Osteocyte (in vitro differentiated cells): ENCODE data around the gene DCUN1D3. TPM values are rescaled to one million over a fixed set of nuclear protein-coding genes. Genes with fewer than 3 reads are reported as not detected.

Experiments used
- DNase-seq: peaks from one replicate; pipeline ENCODE4 v3.0.0; 2021; ENCODE audit warnings: mixed read lengths; ENCODE audit not compliant: unreplicated experiment; ENCODE audit errors: extremely low spot score
- H3K27ac Mint-ChIP-seq: one replicate; pipeline ENCODE4 v1.8.0; 2021; ENCODE audit warnings: mild to moderate bottlenecking, mixed read lengths; ENCODE audit not compliant: unreplicated experiment
- H3K27me3 Mint-ChIP-seq: one replicate; pipeline ENCODE4 v1.8.0; 2021; ENCODE audit warnings: mixed read lengths; ENCODE audit not compliant: unreplicated experiment
- H3K36me3 Mint-ChIP-seq: one replicate; pipeline ENCODE4 v1.8.0; 2021; ENCODE audit warnings: mixed read lengths; ENCODE audit not compliant: unreplicated experiment
- H3K4me1 Mint-ChIP-seq: one replicate; pipeline ENCODE4 v1.8.0; 2021; ENCODE audit warnings: mixed read lengths; ENCODE audit not compliant: unreplicated experiment
- H3K4me3 Mint-ChIP-seq: one replicate; pipeline ENCODE4 v1.8.0; 2021; ENCODE audit warnings: mild to moderate bottlenecking, moderate library complexity, mixed read lengths; ENCODE audit not compliant: unreplicated experiment
- H3K9me3 Mint-ChIP-seq: one replicate; pipeline ENCODE4 v1.8.0; 2021; ENCODE audit warnings: mixed read lengths; ENCODE audit not compliant: unreplicated experiment
- total RNA-seq: library from RNA; stranded (reverse); gene quantifications from 2 replicates; pipeline ENCODE4 v1.2.1, GENCODE V29; 2021
- TF ChIP-seq, protein P1 (sequence below): fragments of 200-600 bp; sonication (generic); IDR thresholded peaks from 2 replicates; pipeline ENCODE4 v1.5.0; 2021; ENCODE audit warnings: antibody characterized with exemption, mild to moderate bottlenecking, moderate library complexity

The DCUN1D3 gene
- total RNA-seq, 1 donor from 2014 or later, result 19.3 TPM

DNA sequence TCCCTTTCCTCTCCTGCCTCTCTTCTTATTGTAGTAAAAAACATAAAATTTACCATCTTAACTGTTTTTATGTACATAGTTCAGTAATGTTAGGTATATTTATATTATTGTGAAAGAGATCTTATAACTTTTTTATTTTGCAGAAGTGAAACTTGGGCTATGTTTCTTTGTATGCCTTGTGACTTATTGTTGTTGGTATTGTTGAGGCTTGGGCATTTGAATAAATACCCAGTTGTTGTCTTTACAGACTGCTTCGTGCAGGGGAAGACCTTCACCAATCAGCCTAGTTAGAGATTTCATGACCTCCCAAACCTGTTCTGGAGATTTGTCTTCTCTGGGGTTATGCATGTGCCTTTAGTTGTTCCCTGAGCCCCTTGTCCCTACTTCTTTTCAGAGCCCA is 61.9 kb downstream of the DCUN1D3 start:
- H3K27ac Mint-ChIP-seq, result no peak overlapping the region
- peaks cover 31% of the 10 kb centered on the region for H3K36me3 Mint-ChIP-seq
- no peaks in the 10 kb centered on the region for H3K4me1 Mint-ChIP-seq
- TF ChIP-seq, protein P1, sequence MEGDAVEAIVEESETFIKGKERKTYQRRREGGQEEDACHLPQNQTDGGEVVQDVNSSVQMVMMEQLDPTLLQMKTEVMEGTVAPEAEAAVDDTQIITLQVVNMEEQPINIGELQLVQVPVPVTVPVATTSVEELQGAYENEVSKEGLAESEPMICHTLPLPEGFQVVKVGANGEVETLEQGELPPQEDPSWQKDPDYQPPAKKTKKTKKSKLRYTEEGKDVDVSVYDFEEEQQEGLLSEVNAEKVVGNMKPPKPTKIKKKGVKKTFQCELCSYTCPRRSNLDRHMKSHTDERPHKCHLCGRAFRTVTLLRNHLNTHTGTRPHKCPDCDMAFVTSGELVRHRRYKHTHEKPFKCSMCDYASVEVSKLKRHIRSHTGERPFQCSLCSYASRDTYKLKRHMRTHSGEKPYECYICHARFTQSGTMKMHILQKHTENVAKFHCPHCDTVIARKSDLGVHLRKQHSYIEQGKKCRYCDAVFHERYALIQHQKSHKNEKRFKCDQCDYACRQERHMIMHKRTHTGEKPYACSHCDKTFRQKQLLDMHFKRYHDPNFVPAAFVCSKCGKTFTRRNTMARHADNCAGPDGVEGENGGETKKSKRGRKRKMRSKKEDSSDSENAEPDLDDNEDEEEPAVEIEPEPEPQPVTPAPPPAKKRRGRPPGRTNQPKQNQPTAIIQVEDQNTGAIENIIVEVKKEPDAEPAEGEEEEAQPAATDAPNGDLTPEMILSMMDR, result no peak
- H3K4me3 Mint-ChIP-seq, result no peak overlapping the region
- H3K9me3 Mint-ChIP-seq, result no peaks in the 10 kb centered on the region
- no peak for DNase-seq
- H3K27me3 Mint-ChIP-seq, result no peaks in the 10 kb centered on the region

DNA sequence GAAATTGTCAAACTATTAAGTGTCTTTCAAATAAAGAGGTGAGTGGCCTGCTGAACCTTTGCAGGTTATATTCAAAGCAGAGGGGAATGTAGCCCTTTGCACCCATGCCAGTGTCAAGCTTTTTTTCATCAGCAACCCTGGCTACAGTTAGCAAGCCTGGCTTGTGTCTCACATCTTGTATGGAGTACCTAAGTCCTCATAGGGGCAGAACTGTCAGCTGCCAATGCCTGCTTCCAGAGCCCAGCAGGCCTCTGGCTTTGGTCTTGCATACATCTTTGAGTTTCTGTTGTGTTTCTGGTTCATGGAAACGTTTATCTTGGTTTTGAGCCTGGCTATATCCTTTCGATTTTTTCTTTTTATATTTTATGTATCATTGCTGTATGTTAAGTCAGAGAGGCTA is 67.1 kb downstream of the DCUN1D3 start:
- TF ChIP-seq, protein P1, result no peak
- DNase-seq, result no peak
- Mint-ChIP-seq H3K4me1 (no peaks in the 10 kb centered on the region), H3K27me3 (no peaks in the 10 kb centered on the region), H3K27ac (no peak overlapping the region), H3K36me3 (peaks cover 32% of the 10 kb centered on the region), H3K9me3 (no peaks in the 10 kb centered on the region), H3K4me3 (no peak overlapping the region)

DNA sequence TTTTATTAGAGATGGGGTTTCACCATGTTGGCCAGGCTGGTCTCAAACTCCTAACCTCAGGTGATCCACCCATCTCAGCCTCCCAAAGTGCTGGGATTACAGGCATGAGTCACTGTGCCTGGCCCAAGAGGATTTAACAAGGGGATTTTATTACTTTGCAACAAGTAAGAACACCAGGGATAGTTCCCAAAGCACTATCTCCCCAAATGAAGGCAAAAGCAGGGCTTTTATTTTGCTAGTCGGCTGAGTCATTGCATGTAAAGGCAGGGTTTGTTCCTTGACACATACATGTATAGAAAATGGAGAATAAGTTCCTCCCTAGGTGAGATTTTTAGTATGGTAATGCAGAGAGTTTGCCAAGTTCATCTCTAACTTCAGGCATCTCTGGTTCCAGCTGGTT is 69.8 kb downstream of the DCUN1D3 start:
- Mint-ChIP-seq H3K27me3 (no peaks in the 10 kb centered on the region), H3K36me3 (peaks cover 14% of the 10 kb centered on the region), H3K9me3 (no peaks in the 10 kb centered on the region), H3K4me1 (no peaks in the 10 kb centered on the region), H3K27ac (no peak overlapping the region), H3K4me3 (no peak overlapping the region)
- no peak for DNase-seq
- TF ChIP-seq, protein P1, result no peak

DNA sequence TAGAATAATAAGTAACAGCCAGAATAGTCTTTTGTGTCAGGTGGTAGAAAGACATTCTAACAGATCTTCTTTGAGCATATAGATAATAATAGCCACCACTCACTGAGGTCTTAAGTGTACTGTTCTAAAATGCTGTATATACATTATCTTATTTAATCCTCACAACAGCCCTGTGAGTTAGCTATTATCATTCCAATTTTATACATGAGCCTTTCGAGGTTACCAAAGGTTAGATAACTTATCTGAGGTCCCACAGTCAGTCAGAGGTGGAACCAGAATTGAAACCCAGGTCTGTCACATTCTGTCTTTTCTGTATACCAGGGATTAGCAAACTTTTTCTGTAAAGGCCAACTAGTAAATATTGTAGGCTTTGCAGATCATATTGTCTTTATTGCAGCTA is 70.6 kb downstream of the DCUN1D3 start:
- TF ChIP-seq, protein P1, result no peak
- H3K27ac Mint-ChIP-seq, result no peak overlapping the region
- H3K9me3 Mint-ChIP-seq, result no peaks in the 10 kb centered on the region
- H3K4me3 Mint-ChIP-seq, result no peak overlapping the region
- peaks cover 10% of the 10 kb centered on the region for H3K36me3 Mint-ChIP-seq
- no peaks in the 10 kb centered on the region for H3K27me3 Mint-ChIP-seq
- no peak for DNase-seq
- H3K4me1 Mint-ChIP-seq, result no peaks in the 10 kb centered on the region

DNA sequence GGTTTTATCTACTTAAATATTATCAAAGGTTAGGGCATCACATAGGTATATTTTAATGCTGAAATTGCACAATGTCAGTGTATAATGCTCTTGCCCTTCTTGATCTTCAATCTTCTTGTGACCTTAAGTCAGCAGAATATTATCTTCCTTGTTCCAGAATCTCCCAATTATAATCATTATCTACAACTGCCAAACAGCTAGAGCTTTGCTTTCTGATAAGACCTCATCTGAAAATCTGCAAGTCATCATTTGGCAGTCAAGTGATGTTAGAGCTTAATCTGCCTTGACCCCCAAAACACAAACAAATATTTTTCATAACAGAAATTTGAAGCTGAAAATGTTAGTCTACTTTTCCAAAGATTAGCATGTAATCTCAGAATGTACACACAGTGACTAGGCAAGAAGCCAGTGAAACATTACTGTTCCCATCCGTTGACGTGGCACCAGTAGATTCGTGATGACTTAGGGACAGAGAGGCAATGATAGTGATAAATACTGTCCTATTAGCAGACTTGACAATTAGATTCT is 74.1 kb downstream of the DCUN1D3 start:
- DNase-seq, result no peak
- no peak overlapping the region for H3K27ac Mint-ChIP-seq

More for the DNA sequence above, 74.1 kb downstream of the DCUN1D3 start:
- TF ChIP-seq, protein P1, result no peak
- Mint-ChIP-seq H3K4me3 (no peak overlapping the region), H3K9me3 (no peaks in the 10 kb centered on the region), H3K4me1 (no peaks in the 10 kb centered on the region), H3K27me3 (no peaks in the 10 kb centered on the region), H3K36me3 (peaks cover 4% of the 10 kb centered on the region)
